GM13976 (cell line): ENCODE results near the gene NFKBIE.
A peak's percentile ranks its signal among the peaks of the same experiment; 100 is the strongest.

Experiments used
- DNase-seq: peaks from one replicate; pipeline ENCODE4 v3.0.0; 2012; ENCODE audit warnings: low spot score
- CTCF ChIP-seq: IDR thresholded peaks from 2 replicates; pipeline ENCODE4 v1.5.1; 2012; ENCODE audit warnings: borderline replicate concordance, mild to moderate bottlenecking; ENCODE audit not compliant: insufficient read depth; ENCODE audit errors: extremely low read depth, missing control alignments, control extremely low read depth
- in situ Hi-C: fragments of 300-500 bp; cut with MboI; formaldehyde crosslinking; loops from one replicate; pipeline ENCODE4 v1.12.0; 2022; ENCODE audit warnings: low sequenced_read_pairs, mixed read lengths, inconsistent platforms; ENCODE audit not compliant: unreplicated experiment

NFKBIE gene

GRCh38 chr6:44228433-44228832 lies 36.9 kb downstream of the NFKBIE start:
- no peak for DNase-seq
- no peak for TF ChIP-seq CTCF
- in situ Hi-C loops: no loop called here

GRCh38 chr6:44228031-44228430 lies 37.3 kb downstream of the NFKBIE start:
- peak; percentile 12 for DNase-seq
- in situ Hi-C loops: no loop called here
- no peak for TF ChIP-seq CTCF

GRCh38 chr6:44227148-44227793 lies 38.1 kb downstream of the NFKBIE start:
- in situ Hi-C loops: no loop called here
- TF ChIP-seq CTCF: no peak
- DNase-seq: peak; percentile 9

- peak; percentile 12 for DNase-seq
- no peak for TF ChIP-seq CTCF
- in situ Hi-C loops: no loop called here
These were observed 38.8 kb downstream of the NFKBIE start for GRCh38 chr6:44226368-44227147.

GRCh38 chr6:44225579-44226325 lies 39.6 kb downstream of the NFKBIE start:
- DNase-seq: peak; percentile 17
- TF ChIP-seq CTCF: no peak
- in situ Hi-C loops: no loop called here

GRCh38 chr6:44224965-44225305 lies 40.4 kb downstream of the NFKBIE start:
- no peak for DNase-seq
- in situ Hi-C loops: no loop called here
- no peak for TF ChIP-seq CTCF
